Stimulated activated CD4-positive, alpha-beta T cell treated with anti-CD3 and anti-CD28 coated beads, Interleukin-2, amount 100 ng/mL, for 24 hours (primary cell): Measurements from ENCODE around the gene ZBTB48.
A peak's percentile ranks its signal among the peaks of the same experiment; 100 is the strongest.

ENCODE experiments used
- DNase-seq, 2 donors: peaks; one replicate each; pipeline ENCODE4 v3.0.0-alpha.2; 2020

Gene ZBTB48

DNA sequence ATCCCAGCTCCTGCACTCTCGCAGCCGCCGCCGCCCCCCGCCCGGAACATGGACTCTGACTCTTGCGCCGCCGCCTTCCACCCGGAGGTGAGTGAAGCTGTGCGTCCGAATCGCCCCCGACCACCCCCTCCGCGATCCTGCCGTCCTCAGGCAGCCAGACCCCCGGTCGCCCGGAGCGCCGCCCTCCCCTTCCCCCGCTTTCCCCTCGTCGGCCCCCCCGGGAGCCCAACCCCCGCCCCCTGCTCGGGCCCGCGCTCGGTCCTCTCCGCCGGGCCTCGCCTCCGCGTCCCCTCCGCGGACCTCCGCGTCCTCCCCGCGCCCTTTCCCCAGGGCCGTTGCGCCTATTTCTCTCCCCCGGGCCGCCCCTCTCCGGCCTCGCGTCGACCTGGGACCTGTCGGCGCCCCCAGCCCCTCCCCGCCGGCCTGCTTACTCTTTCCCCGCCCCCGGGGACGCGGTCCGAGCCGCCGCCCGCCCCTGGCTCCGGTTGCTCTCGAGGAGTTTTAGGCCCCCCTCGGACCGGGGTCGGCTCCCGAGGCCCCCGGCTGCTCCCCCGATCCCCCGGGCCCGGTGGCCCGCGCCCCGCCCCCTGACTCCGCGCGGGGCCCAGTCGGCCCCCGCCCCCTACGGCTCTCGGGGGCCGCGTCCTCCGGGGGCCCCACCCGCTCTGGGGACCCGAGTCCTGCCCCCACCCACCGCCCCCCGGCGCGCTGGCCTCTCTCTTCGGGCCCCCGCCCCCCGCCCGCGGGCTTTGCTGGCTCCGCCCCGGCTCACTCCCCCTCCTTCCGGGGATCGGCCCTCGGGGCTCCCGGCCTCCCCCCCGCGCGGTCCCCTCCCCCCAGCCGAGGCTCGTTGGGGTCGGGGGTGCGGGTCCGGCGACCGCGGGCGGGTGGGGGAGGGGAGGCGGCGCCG, 34.5 kb downstream of the ZBTB48 start:
- peak; percentile 64 to 68 for DNase-seq

DNA sequence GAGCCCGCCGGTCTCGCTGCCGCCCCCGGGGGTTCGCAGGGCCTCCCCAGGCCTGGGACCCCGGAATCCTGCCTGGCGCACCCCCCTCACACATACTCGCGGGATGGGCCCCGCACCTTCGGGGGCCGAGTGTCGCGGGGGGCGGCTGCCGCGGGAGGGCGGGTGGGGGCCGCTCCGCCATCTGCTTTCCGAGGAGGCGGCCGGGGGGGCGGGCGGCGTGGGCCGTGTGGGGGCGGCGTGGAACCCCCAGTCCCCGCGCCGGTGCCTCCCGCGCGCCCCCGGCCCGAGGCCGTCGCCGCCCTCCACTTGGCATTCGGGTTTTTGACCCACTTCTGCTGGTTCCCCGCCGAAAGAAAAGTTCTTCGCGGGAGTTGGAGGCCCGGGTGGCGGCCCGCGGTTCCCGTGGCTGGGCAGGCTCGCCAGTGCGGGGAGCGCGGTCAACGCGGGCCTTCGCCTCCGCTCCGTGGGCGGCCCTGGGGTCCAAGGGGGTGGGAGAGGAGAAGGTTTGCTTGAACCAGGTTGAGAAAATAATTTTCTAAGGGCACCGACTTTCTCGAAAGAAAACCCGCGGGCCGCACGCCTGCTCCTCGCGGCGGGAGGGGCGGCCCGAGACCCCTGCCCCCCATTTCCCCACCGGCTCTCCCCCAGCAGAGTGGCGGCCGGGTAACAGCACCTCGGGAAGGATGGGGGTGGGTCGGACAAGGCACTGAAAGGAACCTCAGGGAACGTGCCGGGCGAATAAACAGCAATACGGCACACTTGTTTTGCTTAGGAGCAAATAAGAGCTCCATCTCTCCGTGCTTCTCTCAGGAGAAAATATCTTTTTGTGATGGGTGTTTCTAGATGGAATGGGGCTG, 35.4 kb downstream of the ZBTB48 start:
- no peak for DNase-seq

GRCh38 chr1:6619045-6619444, 39.3 kb downstream of the ZBTB48 start:
- no peak for DNase-seq

DNA sequence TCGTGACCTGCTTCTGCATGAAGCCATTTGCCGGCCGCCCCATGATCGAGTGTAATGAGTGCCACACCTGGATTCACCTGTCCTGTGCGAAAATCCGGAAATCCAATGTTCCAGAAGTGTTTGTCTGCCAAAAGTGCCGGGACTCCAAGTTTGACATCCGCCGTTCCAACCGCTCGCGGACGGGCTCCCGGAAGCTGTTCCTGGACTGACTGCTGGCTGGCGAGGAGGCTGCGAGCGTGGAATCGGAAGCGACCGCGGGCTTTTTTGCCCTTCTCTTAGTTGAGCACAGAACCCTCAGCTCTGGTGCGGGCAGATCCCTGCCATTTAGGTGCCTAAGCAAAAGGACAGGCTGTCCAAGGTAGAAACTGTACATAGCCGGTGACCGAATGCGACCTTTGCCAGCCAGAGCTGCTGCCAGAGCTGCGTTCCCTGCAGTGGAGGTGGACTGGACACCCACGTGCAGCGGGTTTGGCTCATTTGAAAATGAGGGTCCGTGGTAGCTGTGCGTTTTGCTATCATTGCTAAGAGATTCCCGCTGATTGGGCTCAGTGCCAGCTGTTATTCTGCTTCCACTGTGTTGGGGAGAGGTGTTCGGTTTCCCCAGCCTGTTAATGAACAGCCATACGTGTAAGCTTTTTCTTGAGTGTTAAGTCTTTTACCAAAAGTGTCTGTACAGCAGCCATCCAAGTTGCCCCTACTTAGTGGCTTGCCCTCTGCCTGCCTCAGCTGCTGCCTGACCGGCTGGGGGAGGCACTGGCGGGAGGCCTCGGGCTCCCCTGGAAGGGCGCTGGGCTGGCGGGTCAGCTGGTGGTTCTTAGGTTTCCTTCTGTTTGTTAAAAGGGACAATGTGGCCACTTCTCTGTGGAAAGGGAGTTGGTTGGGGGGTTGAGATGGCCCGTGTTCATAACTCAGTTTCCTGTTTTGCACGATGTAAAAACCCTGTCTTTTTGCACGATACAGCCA, 41.9 kb downstream of the ZBTB48 start:
- DNase-seq: no peak

- DNase-seq: no peak
These were observed 42.8 kb downstream of the ZBTB48 start for GRCh38 chr1:6622396-6623152.

- no peak for DNase-seq
These were observed 43.6 kb downstream of the ZBTB48 start for GRCh38 chr1:6623269-6623965.

DNA sequence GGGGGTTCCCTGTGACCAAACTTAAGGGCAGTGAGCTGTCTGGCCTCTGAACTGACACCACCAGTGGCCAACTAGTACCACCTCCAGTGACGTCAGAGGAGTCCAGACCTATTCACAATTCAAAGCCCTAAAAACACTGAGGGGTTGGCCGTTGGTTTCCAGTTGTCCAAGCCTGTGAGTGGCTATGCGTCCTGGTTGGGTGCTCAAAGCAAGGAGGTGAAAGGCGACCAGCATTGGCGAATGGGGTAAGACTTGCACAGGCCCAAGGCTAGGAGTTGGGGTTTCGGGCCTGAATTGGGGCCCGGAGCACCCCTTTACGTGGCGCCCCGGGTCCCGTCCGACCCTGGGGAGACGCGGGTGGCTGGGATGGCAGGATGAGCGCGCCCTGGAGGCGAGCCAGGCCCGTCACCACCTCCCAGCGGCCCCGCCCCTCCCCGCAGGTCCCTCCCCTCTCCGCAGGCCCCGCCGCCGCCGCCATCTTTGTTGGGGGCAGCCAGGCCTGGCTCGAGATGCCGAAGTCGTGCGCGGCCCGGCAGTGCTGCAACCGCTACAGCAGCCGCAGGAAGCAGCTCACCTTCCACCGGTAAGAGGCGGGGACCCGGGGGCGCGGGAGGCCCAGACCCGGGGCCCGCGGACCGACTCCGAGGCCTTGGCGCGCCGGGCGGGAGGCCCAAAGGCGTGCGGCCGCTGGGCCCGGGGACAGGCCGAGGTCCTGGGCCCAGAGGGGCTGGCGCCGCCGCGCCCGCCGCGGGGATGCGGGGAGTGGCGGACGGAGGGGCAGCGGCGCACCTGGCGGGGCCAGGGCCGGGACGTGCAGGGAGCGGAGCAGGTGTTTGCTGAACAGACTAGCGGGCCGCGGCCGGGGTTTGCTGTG, 45.2 kb downstream of the ZBTB48 start, which contains the start of gene THAP3:
THAP3 (plus strand) TSS at position 159 of the 874 bp plus-strand sequence; CDS start at position 510, 351 bp downstream.
- peak; percentile 90 to 91 for DNase-seq

- peak in 1 of 2 donors; percentile 23 for DNase-seq
These were observed 45.9 kb downstream of the ZBTB48 start for GRCh38 chr1:6625584-6626149.

GRCh38 chr1:6627031-6627430, 47.2 kb downstream of the ZBTB48 start:
- no peak for DNase-seq

DNA sequence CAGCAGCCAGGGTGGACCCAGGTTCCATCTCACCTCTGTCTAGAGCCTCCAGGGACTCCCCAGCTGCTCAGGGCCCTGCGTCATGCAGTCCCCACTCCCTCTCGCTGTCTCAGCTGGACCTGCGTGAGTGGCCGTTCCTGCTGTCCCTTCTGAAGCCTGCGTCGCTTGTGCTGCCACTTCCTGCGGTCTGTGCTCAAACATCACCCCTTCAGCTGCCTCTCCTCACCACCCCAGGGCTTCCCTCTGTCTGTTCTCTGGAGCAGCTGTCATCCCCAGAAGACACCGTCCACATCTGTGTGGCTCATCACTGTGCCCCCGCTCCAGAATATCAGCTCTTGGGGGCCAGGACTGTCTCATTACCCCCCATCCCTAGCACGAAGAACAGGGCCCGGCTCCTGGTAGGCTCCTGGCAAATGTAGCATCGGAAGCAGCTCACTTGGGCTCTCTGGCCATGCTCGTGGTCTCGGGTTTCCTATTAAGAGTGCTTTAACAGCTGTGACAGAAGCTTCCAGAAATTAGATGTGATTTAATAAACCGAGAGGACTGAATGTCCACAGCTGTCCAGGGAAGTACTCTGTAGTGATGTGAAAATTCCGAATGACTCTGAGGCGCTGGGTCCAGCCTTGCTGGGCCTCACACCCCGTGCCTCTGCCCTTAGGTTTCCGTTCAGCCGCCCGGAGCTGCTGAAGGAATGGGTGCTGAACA, 48.2 kb downstream of the ZBTB48 start:
- no peak for DNase-seq

DNA sequence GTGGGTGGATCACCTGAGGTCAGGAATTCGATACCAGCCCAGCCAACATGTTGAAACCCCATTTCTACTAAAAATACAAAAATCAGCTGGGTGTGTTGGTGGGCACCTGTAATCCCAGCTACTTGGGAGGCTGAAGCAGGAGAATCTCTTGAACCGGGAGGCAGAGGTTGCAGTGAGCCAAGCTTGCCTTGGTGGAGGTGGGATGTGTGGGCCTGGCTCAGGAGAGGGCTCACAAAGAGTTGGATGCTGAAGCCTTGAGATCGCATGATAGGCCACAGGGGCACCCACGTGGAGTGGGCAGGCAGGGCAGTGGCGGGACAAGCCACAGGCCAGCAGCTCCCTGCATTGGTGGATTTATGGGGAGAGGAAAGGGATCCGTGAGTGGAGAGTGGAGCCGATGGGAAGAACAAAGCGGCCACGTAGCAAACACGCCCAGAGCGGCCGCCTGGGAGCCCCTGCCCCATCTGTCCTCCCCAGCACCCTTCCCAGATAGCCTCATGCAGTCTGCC, 49.2 kb downstream of the ZBTB48 start:
- no peak for DNase-seq

GRCh38 chr1:6630027-6630426, 50.2 kb downstream of the ZBTB48 start:
- no peak for DNase-seq

DNA sequence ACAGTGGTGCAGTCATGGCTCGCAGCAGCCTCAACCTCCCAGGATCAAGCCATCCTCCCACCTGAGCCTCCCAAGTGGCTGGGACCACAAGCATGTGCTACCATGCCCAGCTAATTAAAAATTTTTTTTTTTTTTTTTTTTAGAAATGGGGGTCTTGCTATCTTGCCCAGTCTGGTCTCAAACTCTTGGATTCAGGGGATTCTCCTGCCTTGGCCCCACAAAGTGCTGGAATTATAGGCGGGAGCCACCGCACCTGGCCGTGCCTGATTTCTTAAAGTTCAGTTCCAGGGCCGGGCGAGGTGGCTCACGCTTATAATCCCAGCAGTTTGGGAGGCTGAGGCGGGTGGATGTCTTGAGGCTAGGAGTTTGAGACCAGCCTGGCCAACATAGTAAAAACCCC, 51.3 kb downstream of the ZBTB48 start:
- no peak for DNase-seq

GRCh38 chr1:6632588-6633514, 53.1 kb downstream of the ZBTB48 start:
- DNase-seq: no peak

DNA sequence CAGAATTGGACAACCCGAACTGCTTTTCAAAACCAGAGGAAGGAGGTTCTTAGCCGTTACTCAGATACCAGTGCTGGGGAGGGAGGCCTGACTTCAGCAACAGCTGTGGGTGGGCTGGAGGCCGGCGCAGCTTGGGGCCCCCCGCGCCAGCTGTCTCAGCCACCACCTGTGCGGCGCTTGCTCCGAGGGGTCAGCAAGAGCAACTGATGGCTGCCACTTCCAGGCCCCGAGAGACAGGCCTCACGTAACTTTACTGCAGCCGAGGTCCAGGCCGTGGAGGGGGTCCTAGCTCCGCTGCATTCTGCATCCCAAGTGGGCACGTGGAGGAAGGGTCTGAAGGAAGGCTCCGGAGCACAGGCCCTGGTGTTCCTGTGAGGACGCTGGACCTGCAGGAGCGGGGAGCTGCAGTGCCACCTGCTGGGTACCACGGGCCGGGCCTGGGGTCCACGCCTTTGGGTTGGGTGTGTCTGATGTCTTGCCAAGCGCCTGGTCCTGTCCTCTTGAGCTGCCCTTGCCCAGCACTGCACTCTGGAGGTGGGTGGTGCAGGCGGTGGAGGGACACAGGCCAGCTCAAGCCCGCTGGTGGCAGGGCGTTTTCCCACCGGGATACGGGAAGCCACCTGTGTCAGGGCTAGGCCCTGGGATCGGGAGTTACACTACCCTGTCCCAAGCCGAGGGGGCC, 54.7 kb downstream of the ZBTB48 start:
- DNase-seq: peak; percentile 55 to 59

DNA sequence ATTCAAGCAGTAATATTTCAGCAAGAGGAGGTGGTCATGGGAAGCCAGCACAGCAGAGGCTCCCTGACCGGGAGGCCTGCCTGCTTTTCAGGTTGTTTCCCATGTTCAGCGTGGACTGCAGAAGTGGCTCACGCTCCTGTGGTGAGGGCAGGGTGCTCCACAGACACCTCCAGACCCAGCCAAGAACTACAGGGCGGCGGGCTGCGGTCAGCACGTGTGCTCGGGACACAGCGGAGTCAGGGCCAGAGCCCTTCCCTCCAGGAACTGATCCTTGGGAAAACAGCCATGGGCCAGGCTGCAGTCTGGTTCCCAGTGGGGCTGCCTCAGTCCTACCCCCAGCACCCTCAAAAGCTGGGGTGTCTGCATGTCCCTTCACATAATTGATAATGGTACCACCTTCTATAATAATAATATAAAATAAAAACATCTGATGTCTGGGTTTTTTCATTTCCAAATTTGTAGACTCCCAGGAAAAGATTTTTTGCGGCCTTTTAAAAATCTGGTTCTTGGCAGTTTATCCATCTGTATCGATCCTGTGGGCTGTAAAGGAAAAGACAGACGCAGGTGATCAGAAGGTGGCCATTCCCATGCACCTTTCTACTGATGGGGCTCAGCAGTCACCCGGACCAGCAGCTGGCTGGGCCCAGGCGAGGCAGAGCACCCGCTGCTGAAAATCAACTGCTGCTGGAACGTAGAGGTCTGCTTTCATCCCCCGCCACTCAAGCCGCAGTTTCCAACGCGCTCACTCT, 55.5 kb downstream of the ZBTB48 start:
- no peak for DNase-seq
